Measurements from ENCODE around the gene TXNDC12.
"Not testable (repeated sequence)": the region's sequence is repeated elsewhere in the genome, so short reads cannot be mapped to it uniquely, and the experiment has no call there.

TXNDC12 gene

GRCh38 chr1:52055066-52055865 lies at the start of gene TXNDC12:
TSS of gene TXNDC12 (minus strand) at chr1:52055191. CDS start at chr1:52055096, 95 bp downstream.
- Histone ChIP-seq H3K4me1 (ENCODE audit: insufficient read depth, low read length) (0 out of 2 replicates have a peak, but pooled peaks cover 11% of the 10 kb centered on the region), H3K36me3 (ENCODE audit: insufficient read depth, low read length) (peaks cover 7% of the 10 kb centered on the region), H3K9me3 (ENCODE audit: control insufficient read depth, insufficient read depth, low read length) (no peaks in the 10 kb centered on the region), H3K9ac (ENCODE audit: low read depth, low read length) (peak within 1 kb of the TSS; percentile 94)

DNA sequence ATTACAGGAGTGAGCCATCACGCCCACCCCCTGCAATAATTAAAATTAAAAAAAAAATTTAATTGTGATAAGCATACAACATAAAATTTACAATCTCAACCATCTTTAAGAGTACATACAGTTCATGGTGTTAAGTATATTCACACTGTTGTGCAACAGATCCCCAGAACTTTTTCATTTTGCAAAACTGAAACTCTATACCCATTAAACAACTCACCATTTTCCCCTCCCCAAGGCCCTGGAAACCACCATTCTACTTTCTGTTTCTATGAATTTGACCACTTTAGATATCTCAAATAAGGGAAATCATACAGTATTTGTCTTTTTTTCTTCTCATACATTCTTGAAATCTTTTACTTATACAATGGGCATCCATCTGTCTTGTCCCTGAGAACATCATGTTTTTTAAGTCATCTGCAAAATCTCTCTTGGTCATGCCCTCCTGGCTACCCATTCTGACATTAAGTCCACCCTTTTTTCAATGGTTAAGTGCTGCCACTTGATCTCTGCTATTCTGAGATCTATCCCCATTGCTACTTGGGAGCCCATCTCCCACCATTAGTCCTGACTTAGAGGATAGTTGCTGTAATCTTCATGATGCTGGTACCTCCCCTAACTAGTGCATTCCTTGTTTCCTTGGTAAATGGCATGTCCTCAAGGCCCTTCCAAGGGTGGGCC lies 47.5 kb upstream of the TXNDC12 start:
- H3K4me1 ChIP-seq (ENCODE audit: insufficient read depth, low read length), result peaks cover 4% of the 10 kb centered on the region; the same call in 1 of the 2 replicates
- H3K9ac ChIP-seq (ENCODE audit: low read depth, low read length), result no peak overlapping the region
- no peaks in the 10 kb centered on the region for H3K36me3 ChIP-seq (ENCODE audit: insufficient read depth, low read length)
- no peaks in the 10 kb centered on the region for H3K9me3 ChIP-seq (ENCODE audit: control insufficient read depth, insufficient read depth, low read length)

- no peaks in the 10 kb centered on the region for H3K36me3 ChIP-seq (ENCODE audit: insufficient read depth, low read length)
- H3K9me3 ChIP-seq (ENCODE audit: control insufficient read depth, insufficient read depth, low read length), result no peaks in the 10 kb centered on the region
- H3K4me1 ChIP-seq (ENCODE audit: insufficient read depth, low read length), result peaks cover 4% of the 10 kb centered on the region; the same call in 1 of the 2 replicates
- H3K9ac ChIP-seq (ENCODE audit: low read depth, low read length), result no peak overlapping the region
Measured at GRCh38 chr1:52098139-52098871, 43.3 kb upstream of the TXNDC12 start.

DNA sequence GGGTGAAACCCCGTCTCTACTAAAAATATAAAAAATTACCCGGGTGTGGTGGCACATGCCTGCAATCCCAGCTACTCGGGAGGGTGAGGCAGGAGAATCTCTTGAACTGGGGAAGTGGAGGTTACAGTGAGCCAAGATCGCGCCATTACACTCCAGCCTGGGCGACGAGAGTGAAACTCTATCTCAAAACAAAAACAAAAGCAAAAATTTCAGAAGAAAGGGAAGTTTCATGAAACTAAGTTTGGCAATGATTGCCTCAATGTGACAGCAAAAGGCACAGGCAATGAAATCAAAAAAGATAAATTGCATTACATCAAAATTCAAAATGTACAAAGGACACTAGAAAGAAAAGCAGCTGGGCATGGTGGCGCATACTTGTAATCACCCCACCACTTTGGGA lies 41.2 kb upstream of the TXNDC12 start:
- Histone ChIP-seq H3K4me1 (ENCODE audit: insufficient read depth, low read length) (no peaks in the 10 kb centered on the region), H3K36me3 (ENCODE audit: insufficient read depth, low read length) (no peaks in the 10 kb centered on the region), H3K9me3 (ENCODE audit: control insufficient read depth, insufficient read depth, low read length) (no peaks in the 10 kb centered on the region), H3K9ac (ENCODE audit: low read depth, low read length) (no peak overlapping the region)

- H3K36me3 ChIP-seq (ENCODE audit: insufficient read depth, low read length); H3K4me1 ChIP-seq (ENCODE audit: insufficient read depth, low read length); H3K9me3 ChIP-seq (ENCODE audit: control insufficient read depth, insufficient read depth, low read length); H3K9ac ChIP-seq (ENCODE audit: low read depth, low read length): not testable (repeated sequence)
Measured at GRCh38 chr1:52094300-52094699, 39.3 kb upstream of the TXNDC12 start.

DNA sequence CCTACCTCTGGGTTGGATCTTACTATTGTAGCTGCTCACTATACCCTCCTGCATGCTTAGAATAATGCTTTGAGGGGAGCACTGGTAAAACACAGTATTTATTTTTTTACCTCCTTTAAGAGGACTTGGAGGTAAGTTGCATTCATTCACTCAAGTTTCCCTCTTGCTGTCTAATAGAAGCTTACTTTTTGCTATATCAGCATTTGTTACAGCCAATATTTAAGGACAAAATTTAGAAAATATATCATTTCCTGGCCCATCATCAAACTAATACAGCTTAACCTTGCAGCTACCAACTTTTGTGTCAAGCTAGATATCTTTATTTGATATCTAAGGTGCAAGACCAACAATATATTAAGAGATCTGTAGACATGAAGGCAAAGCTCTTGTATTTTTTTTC lies 32.9 kb upstream of the TXNDC12 start:
- peaks cover 14% of the 10 kb centered on the region for H3K36me3 ChIP-seq (ENCODE audit: insufficient read depth, low read length)
- H3K9me3 ChIP-seq (ENCODE audit: control insufficient read depth, insufficient read depth, low read length); H3K4me1 ChIP-seq (ENCODE audit: insufficient read depth, low read length); H3K9ac ChIP-seq (ENCODE audit: low read depth, low read length): not testable (repeated sequence)

- Histone ChIP-seq H3K9ac (ENCODE audit: low read depth, low read length) (no peak overlapping the region), H3K9me3 (ENCODE audit: control insufficient read depth, insufficient read depth, low read length) (no peaks in the 10 kb centered on the region), H3K4me1 (ENCODE audit: insufficient read depth, low read length) (no peaks in the 10 kb centered on the region), H3K36me3 (ENCODE audit: insufficient read depth, low read length) (no peaks in the 10 kb centered on the region; the same call in 1 of the 2 replicates)
Measured at GRCh38 chr1:52080014-52080415, 25.0 kb upstream of the TXNDC12 start.

GRCh38 chr1:52077277-52077676 lies 22.3 kb upstream of the TXNDC12 start:
- not testable (repeated sequence) for H3K36me3 ChIP-seq (ENCODE audit: insufficient read depth, low read length); H3K4me1 ChIP-seq (ENCODE audit: insufficient read depth, low read length); H3K9me3 ChIP-seq (ENCODE audit: control insufficient read depth, insufficient read depth, low read length); H3K9ac ChIP-seq (ENCODE audit: low read depth, low read length)

GRCh38 chr1:52072291-52072690 lies 17.3 kb upstream of the TXNDC12 start:
- Histone ChIP-seq H3K9ac (ENCODE audit: low read depth, low read length) (no peak overlapping the region), H3K36me3 (ENCODE audit: insufficient read depth, low read length) (peaks cover 10% of the 10 kb centered on the region), H3K9me3 (ENCODE audit: control insufficient read depth, insufficient read depth, low read length) (no peaks in the 10 kb centered on the region), H3K4me1 (ENCODE audit: insufficient read depth, low read length) (no peaks in the 10 kb centered on the region)

GRCh38 chr1:52070704-52071103 lies 15.7 kb upstream of the TXNDC12 start:
- H3K9me3 ChIP-seq (ENCODE audit: control insufficient read depth, insufficient read depth, low read length), result no peaks in the 10 kb centered on the region
- peaks cover 10% of the 10 kb centered on the region for H3K36me3 ChIP-seq (ENCODE audit: insufficient read depth, low read length)
- H3K4me1 ChIP-seq (ENCODE audit: insufficient read depth, low read length), result no peaks in the 10 kb centered on the region
- H3K9ac ChIP-seq (ENCODE audit: low read depth, low read length), result no peak overlapping the region

- H3K9ac ChIP-seq (ENCODE audit: low read depth, low read length), result no peak overlapping the region
- H3K36me3 ChIP-seq (ENCODE audit: insufficient read depth, low read length), result peaks cover 19% of the 10 kb centered on the region
- H3K4me1 ChIP-seq (ENCODE audit: insufficient read depth, low read length), result 0 out of 2 replicates have a peak, but pooled peaks cover 1% of the 10 kb centered on the region
- no peaks in the 10 kb centered on the region for H3K9me3 ChIP-seq (ENCODE audit: control insufficient read depth, insufficient read depth, low read length)
Measured at GRCh38 chr1:52063192-52063591, 8.2 kb upstream of the TXNDC12 start.

DNA sequence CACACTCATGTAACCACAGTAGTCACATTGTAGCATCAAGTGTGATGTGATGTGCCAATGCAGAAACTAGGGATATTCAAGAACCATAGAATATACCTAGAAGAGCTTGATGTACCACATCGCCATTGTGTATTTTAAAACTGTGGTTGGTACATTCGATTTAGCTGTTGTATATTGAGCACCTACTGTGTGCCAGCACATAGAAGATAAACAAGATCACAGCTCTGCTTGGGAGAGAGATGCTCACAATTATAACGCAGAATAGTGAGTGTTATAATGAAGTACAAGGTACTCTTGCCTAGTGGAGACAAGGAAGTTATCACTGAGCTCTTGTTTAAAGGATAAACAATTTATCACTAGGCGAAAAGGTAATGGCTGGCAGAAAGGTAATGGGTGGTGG lies 5.8 kb upstream of the TXNDC12 start:
- Histone ChIP-seq H3K9ac (ENCODE audit: low read depth, low read length) (no peak overlapping the region), H3K9me3 (ENCODE audit: control insufficient read depth, insufficient read depth, low read length) (no peaks in the 10 kb centered on the region), H3K4me1 (ENCODE audit: insufficient read depth, low read length) (0 out of 2 replicates have a peak, but pooled peaks cover 11% of the 10 kb centered on the region), H3K36me3 (ENCODE audit: insufficient read depth, low read length) (peaks cover 17% of the 10 kb centered on the region)

DNA sequence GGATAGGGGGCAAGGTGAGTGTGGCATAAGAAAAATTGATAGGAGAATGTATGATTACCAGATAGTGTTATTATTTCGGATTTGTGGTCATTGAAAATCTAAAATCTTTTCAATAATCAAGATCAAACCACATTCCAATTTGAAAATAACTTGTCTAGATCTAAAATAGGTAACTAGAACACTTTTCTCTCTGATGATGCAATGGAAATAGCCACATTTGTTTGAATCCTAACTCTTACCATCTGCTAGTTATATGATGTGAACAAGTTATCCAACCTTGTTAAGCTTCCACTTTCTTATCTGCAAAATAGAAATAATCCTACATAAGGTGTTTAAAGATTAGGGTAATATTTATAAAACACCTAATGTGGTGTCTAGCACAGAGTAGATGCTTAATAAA lies 4.9 kb upstream of the TXNDC12 start:
- no peak overlapping the region for H3K9ac ChIP-seq (ENCODE audit: low read depth, low read length)
- peaks cover 17% of the 10 kb centered on the region for H3K36me3 ChIP-seq (ENCODE audit: insufficient read depth, low read length)
- no peaks in the 10 kb centered on the region for H3K9me3 ChIP-seq (ENCODE audit: control insufficient read depth, insufficient read depth, low read length)

GRCh38 chr1:52059321-52059720 lies 4.3 kb upstream of the TXNDC12 start:
- no peak overlapping the region for H3K9ac ChIP-seq (ENCODE audit: low read depth, low read length)
- H3K9me3 ChIP-seq (ENCODE audit: control insufficient read depth, insufficient read depth, low read length), result no peaks in the 10 kb centered on the region
- peaks cover 17% of the 10 kb centered on the region for H3K36me3 ChIP-seq (ENCODE audit: insufficient read depth, low read length)
- H3K4me1 ChIP-seq (ENCODE audit: insufficient read depth, low read length), result 0 out of 2 replicates have a peak, but pooled peaks cover 11% of the 10 kb centered on the region

More for the DNA sequence above, 4.9 kb upstream of the TXNDC12 start:
- 0 out of 2 replicates have a peak, but pooled peaks cover 11% of the 10 kb centered on the region for H3K4me1 ChIP-seq (ENCODE audit: insufficient read depth, low read length)

Measured in ES-I3 (cell line).